CD4-positive, alpha-beta T cell treated with Interleukin-4 for 1 hour (primary cell): ENCODE results near the gene ERP29.
"Not testable (repeated sequence)": the region's sequence is repeated elsewhere in the genome, so short reads cannot be mapped to it uniquely, and the experiment has no call there.

Experiments used
- DNase-seq, 2 donors: peaks; one replicate each; pipeline ENCODE4 v3.0.0-alpha.2; 2020 to 2022

ERP29 gene

DNA sequence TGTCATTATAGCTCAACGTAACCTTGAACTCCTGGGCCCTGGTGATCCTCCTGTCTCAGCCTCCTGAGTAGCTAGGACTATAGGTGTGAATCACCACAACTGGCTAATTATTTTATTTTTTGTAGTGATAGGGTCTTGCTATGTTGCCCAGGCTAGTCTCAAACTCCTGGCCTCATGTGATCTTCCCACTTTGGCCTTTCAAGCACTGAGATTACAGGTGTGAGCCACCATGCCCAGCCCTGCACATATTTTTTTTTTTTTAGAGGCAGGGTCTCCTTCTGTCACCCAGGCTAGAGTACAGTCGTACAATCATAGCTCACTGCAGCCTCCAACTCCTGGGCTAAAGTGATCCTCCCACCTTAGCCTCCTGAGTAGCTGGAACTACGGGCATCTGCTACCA, 9.2 kb upstream of the ERP29 start:
- DNase-seq = no peak

- DNase-seq = no peak
Observed at GRCh38 chr12:112005419-112006395, 7.5 kb upstream of the ERP29 start.

DNA sequence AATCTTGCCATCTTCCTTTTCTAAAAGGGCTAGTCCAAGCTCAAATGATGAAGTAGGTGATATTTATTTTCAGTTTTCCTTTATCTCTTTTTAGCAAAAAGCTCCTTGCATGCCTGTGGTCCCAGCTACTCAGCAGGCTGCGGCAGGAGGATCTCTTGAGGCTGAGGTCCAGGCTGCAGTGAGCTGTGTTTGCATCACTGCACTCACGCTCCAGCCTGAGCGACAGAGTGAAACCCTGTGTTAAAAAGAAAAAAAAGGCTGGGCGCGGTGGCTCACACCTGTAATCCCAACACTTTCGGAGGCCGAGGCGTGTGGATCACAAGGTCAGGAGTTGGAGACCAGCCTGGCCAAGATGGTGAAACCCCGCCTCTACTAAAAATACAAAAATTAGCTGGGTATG, 5.3 kb upstream of the ERP29 start:
- no peak for DNase-seq

DNA sequence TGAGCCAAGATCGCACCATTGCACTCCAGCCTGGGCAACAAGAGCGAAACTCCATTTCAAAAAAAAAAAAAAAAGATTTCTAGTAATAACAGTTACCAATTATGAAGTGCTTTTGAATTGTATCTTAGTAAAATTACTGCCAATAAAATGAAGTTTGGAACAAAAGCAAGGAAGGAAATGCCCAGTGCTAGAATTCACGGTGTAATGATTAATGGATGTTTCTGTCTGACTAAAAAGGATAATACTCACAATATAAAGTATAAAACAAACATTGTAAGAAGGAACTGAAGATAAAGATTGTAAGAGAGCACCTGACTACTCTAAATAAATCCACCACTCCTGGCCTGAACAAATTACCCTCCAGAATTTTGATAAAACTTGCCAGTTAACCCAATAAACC, 4.3 kb upstream of the ERP29 start:
- no peak for DNase-seq

DNA sequence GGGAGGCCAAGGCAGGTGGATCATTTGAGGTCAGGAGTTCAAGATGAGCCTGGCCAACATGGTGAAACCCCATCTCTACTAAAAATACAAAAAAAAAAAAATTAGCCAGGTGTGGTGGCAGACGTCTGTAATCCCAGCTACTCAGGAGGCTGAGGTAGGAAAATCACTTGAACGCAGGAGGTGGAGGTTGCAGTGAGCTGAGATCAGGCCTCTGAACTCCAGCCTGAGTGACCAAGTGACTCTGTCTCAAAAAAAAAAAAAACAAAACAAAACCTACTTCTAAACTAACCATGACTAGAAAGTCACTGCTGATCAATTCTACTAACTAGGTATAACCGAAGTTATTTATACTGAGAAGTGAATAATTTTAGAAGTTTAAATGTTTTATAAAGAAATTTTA, 3.6 kb upstream of the ERP29 start:
- not testable (repeated sequence) for DNase-seq

GRCh38 chr12:112010415-112011344, 2.5 kb upstream of the ERP29 start:
- DNase-seq = no peak

DNA sequence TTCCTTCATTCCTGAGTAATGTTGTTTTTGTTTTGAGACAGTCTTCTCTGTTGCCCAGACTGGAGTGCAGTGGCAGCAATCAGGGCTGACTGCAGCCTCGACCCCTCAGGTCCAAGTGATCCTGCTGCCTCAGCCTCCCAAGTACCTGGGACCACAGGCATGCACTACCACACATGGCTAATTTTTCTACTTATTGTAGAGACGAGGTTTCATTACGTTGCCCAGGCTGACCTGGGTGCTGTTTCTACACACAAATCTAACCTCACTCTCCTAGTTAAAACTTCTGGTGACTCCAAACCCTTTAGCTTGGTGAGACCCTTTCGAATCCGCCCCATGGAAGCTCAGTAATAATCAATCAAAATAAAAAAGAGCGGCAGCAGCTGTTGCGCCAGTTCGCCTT, 1.5 kb upstream of the ERP29 start:
- no peak for DNase-seq

DNA sequence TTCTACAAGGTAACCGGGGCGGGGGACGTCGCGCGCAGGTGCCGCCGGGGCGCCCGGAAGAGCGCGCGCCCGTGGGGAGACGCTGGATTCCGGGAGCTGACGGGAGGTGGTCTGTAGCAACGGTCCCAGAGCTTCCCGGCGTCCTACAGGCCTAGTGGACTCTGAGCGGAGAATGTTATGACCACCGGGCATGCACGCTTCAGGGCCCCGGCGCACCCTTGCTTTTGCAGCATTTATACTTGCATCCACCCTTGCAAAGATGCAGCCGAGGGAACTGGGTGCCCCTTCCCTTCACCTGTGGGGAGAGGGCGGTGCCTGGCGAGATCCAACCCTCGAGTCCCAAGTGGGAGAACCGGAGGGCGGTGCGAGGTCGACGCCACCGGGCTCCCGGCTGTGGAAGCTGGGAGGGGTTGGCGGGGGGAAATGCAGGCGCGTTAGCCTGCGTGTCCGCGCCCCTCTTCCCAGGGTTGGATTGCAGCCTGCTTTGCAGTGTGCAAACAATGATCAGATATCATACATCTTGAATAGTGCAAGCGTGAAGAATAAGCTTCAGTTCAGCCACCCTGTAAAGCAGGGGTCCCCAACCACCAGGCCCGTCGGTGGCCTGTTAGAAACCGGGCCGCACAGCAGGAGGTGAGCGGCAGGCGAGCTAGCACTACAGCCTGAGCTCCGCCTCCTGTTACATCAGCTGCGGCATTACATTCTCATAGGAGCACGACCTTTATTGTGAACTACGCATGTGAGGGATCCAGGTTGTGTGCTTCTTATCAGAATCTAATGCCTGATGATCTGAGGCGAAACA, 576 bp downstream of the ERP29 start:
- DNase-seq = peak; percentile 72 to 80

- DNase-seq = no peak
Observed at GRCh38 chr12:112015938-112016337, 2.7 kb downstream of the ERP29 start.

DNA sequence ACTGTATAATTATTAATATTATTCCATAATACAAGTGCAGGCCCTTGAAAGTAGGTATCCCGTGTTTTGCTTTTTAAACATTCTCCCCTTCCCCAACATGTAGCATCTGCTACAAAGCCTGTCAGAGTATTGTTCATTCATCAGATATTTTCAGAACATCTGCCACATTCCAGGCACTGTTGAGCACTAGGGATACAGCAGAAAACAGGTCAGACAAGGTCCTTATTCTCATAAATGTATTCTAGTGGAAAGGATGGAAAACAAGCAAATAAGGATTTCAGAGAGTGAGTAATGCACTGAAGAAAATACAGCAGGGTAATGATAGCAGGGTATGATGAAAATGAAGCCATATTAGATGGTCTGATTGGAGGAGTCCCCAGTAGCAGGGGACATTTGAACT, 3.8 kb downstream of the ERP29 start:
- DNase-seq = no peak

DNA sequence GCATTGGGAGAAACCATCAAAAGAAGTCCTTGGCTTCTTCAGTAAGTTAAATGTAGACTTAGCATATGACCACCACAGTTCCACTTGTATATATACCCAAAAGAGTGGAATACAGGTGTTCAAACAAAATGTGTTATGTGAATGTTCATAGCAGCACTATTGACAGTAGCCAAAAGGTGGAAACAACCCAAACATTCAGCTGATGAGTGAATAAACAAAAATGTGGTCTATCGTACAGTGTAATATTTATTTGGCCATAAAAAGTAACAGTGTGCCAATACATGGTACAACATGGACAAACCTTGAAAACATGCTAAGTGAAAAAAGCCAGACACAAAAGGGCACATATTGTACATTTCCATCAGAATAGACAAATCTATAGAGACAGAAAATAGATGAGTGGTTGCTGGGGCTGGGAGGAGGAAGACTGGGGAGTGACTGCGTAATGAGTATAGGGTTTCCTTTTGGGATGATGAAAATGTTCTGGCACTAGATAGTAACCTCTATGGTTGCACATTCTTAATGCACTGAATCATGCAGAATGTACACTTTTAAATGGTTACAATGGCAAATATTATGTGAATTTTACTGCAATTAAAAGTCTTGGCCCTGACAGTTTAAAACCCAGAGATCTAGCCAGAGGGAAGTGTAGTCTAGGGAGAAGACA, 5.5 kb downstream of the ERP29 start:
- DNase-seq = no peak

- DNase-seq = no peak
Observed at GRCh38 chr12:112020947-112021457, 7.8 kb downstream of the ERP29 start.

GRCh38 chr12:112022241-112023016, 9.2 kb downstream of the ERP29 start:
- no peak for DNase-seq

DNA sequence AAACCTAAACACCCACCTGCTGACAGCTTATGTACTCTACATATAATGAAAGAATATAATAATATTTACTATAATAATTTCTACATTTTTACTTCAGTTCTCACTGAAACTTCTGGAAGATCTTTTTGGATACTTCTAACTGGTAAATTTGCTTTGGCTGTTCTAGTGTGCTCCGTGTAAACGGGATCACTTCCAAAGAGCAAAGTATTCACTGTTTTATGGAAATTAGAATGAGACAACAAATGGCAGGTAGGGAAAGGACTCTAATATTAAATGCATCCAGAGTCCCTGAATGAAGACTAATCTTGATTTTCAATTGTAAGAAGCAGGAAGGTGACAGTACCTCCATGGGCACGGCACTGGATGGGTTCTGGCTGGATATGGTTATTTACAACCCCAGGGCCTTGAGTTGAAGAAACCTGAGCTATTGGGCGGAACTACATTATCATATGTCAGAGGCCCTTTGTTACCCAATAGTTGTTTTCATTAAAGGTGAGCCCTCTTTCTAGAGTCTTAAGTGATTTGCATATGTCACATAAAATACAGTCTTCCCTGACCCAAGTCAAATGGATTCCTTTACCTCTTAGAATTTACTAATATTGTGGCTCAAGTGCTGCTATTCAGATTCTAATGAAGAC, 10.7 kb downstream of the ERP29 start:
- no peak for DNase-seq

GRCh38 chr12:112025808-112026375, 12.7 kb downstream of the ERP29 start:
- DNase-seq = no peak

DNA sequence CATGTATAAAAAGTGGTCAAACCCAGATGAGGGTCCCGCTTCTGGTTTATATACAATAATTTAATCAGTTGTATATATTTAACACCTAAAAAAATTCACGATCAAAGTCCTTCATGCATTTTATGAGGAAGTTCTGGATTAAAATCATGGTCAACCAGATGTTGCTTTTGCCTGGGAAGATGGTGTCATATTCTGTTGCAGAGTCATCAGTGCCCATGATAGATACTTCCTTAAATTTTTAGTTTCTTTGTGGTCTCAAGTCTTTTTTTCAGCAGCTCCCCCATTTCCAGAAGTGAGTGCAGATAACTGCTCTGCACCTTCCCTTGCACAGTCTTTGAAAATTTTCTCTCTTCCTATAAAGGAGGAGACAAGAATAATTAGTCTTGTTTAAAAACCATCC, 16.1 kb downstream of the ERP29 start:
- DNase-seq = no peak

DNA sequence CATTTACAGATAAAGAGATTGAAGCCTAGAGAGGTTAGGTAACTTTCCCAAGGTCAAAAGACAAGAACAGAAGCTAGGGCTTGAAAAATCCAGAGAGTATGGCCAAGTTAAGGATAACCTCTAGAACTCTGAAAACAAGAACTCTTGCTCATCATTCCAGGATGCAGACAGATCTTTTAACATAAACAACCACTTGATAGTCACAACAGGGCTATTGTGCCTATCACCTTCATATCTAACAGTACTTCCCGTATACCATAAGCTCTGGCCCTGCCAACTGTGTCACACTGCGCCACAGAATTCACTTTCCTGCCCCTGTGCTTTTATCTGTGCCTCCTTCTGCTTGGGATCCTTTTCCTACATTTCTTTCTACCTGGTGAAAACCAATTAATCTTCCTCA, 18.2 kb downstream of the ERP29 start:
- DNase-seq = no peak

- no peak for DNase-seq
Observed at GRCh38 chr12:112032292-112032691, 19.1 kb downstream of the ERP29 start.

DNA sequence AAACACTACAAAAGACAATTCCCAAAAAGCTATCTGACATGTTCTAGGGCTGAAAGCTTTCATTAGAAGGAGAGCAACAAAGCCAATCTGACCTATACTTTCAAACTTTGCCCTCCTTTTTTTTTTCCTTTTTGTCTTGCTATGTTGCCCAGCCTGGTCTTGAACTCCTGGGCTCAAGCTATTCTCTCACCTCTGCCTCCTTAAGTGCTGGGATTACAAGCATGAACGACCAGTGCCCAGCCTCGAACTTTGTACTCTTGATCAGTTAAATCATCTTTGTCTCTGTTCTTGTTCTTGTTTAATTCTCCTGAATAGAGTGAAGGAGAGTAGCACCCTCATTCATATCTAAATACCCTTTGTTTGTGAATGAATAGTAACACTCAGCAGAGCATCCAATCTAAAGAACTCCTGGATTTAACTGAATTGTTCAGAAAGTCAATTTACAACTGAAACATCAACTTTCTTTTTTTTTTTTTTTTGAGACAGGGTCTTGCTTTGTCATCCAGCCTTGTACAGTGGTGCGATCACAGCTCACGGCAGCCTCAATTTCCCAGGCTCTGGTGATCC, 22.1 kb downstream of the ERP29 start:
- no peak for DNase-seq

DNA sequence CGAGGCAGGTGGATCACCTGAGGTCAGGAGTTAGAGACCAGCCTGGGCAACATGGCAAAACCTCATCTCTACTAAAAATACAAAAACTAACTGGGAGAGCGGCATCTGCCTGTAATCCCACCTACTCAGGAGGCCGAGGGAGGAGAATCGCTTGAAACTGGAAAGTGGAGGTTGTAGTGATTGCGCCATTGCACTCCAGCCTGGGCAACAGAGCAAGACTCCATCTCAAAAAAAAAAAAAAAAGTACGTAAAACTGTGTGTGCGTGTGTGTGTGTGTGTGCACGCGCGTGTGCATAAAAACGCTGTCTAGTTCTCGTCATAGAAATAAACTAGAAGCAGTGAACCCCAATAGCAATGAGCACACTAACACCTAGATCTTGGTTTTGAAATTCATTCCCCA, 23.4 kb downstream of the ERP29 start:
- DNase-seq = not testable (repeated sequence)
